GM19099 (cell line): ENCODE data around the gene MAP1LC3B2.

ENCODE experiments used
- POLR2A ChIP-seq: IDR thresholded peaks from 3 replicates; pipeline ENCODE4 v1.6.1; 2011; ENCODE audit warnings: low read depth; ENCODE audit not compliant: insufficient read length; ENCODE audit errors: extremely low read depth

MAP1LC3B2 gene

DNA sequence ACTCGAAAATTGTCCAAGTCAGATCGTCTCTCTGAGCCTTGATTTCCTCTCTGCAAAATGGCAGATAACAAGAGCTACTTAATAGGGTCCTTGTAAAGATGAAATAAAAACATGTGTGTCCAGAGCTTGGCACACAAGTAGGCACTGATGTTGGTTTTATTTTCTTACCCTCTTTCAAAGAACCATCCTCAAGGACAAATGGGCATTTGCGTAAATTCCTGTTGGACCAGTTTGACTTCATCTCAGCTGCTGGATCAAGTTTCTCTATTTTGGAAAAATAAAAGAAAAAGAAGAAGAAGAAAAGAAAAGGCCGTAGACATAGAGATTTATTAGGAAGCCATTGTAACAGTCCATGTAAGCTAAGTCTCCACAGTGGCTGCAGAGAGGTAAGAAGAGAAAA lies 47.2 kb downstream of the MAP1LC3B2 start:
- no peak for TF ChIP-seq POLR2A

DNA sequence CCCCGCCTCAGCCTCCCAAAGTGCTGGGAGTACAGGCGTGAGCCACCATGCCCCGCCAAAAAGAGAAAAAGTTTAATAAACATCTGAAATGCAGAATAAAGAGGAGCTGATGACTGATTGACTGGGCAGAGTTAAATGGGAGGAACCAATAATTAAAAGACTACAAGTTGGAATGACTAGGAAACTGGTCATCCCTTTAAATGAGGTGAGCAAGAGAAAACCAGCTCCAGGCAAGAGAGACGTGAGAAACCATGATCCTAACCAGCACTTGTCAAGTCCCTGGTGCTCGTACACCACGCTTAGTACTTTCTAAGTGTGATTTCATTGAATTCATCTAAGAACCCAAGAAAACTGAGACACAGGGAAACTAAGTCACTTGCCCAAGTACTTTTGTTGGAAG lies 47.9 kb downstream of the MAP1LC3B2 start:
- no peak for TF ChIP-seq POLR2A

DNA sequence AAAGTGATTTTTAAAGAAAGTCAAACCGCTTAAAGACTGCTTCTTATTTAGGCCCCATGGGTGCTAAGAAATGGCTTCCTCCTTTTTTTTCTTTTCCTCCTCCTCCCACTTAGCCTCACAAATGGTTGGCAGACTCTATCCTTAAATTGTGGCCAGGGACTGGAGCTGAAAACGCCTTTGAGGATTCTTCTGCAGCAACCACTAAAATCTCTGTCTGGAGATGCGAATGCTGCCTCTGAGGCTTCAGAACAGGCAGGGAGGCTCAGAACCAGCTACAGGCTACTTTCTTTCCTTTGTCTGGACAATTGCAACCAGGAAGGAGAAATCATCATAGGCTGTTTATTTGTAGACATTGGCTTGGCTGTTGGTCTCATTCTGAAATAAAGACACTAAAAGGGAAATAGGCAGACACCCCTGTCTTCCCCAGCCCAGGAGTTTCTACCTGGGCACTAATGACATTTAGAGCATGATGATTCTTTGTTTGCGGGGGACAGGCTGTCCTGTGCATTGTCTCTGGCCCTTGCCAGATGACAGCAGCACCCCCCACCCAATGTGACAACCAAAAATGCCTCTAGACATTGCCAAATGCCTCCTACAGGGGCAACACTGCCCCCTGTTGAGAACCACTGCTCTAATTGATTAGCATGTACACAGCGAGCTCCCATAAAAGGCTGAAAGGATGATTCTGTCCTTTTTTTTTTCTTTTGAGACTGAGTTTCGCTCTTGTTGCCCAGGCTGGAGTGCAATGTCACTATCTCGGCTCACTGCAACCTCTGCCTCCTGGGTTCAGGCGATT lies 50.3 kb downstream of the MAP1LC3B2 start:
- no peak for TF ChIP-seq POLR2A

DNA sequence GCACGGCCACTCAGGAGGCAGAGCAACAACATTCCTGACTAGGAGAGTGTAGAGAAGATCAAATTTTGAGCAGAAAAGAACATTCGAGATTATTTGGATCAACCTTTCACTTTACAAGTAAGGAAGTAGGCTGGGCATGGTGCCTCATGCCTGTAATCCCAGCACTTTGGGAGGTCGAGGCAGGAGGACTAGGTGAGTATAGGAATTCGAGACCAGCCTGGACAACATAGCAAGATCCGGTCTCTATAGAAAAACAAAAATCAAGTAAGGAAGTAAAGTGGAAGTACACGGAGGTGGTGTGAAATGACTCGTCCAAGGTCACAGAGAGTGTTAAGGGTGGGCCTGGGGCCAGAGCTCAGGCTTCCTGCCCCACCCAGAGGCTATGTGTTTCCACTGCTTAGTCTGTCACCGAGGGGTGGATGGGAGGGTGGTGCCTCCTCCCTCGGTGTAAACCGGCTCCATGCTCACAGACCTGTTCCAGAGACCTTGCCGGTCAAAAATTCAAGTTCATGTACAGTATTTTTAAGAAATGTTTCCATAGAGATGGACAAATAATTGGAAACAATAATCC lies 51.9 kb downstream of the MAP1LC3B2 start:
- no peak for TF ChIP-seq POLR2A

DNA sequence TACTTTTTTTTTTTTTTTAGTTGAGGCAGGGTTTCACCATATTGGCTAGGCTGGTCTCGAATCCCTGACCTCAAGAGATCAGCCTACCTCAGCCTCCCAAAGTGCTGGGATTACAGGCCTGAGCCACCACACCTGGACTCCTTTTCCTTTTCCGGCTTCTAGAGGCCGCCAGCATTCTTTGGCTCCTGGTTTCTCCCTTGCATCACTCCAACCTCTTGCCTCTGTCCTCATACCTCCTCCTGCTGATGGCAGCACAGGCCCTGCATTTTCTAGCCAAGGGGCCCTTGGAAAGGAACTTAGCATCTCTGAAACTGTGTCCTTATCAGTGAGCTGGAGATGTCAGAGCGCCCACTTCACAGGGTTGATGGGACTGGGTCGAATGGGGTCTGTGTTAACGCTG lies 53.3 kb downstream of the MAP1LC3B2 start:
- TF ChIP-seq POLR2A = no peak

DNA sequence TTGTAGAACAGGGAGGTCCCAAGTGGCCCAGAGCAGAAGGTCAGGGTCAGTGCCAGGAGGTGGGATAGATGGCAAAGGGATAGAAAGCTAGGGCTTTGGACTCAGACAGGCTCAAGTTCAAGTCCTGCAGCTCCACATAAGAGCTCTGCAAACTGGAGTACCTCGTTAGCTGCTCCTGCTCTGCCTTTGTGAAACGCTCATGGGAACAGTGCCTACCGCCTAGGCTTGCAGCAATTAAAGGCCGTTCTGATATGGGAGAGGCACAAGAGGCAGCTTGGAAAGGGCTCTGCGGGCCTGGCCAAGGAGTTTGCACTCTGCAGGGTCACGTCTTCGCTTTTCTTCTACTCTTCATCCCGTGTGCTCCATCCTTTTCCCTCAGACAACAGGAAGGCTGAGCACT lies 54.1 kb downstream of the MAP1LC3B2 start:
- TF ChIP-seq POLR2A = no peak

DNA sequence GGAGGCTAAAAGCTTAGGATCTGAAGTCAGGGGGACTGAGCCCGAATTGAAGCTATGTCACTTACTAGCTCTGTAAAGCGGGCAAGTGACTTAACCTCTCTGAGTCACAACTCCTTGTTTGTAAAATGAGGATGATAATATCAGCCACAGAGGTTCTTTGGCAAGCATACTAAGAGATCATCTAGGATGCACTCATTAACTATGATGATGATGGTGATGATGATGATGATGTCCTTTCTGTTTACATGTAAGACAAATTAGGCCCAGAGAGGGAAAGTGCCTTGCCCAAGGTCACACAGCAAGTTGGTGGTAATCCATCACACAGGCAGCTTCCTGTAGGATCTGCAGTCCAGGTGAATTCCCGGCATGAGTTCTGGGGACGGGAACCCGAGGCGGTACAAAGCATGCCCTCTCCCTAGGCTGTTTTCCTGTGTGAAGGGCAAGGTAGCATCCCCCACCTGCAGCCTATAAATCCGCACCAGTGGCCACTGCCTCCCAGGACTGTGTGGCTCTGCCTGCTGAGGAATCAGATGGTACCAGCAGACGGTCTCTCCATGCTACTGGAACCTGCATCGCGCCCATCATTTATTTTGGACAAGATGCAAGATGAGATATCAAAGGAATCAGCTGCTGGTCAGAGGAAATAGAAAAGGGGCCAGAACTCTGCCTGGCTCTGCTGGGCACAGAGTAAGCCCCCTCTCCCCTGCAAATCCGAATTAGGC lies 55.2 kb downstream of the MAP1LC3B2 start:
- TF ChIP-seq POLR2A = no peak

DNA sequence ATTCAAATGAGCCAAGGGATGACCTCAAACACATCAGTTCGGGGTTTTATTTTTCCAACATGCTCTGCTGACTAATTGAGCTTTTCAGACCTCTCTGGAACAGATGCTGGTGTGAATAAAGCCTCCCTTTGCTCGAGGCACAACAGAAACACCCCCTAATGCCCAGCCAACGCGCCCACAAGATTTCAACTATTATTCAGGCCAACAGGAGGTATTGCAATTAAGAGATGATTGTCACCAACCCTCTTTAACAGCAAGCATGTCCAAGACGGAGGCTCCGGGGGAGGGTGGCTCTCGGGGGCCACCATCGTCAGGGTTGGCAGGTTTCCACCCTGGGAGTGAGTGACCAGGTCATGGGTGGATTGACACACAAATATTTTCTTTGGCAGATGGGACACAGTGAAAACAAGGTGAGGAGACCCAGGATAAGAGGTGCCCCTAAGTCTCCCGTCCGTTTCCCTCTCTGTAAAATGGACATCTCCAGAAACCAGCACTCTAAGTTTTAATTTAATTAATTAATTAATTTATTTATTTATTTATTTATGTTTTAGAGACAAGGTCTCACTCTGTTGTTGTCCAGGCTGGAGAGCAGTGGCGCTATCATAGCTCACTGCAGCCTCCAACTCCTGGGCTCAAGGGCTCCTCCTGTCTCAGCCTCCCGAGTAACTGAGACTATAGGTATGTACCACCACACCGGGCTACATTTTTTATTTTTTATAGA lies 56.1 kb downstream of the MAP1LC3B2 start:
- no peak for TF ChIP-seq POLR2A

DNA sequence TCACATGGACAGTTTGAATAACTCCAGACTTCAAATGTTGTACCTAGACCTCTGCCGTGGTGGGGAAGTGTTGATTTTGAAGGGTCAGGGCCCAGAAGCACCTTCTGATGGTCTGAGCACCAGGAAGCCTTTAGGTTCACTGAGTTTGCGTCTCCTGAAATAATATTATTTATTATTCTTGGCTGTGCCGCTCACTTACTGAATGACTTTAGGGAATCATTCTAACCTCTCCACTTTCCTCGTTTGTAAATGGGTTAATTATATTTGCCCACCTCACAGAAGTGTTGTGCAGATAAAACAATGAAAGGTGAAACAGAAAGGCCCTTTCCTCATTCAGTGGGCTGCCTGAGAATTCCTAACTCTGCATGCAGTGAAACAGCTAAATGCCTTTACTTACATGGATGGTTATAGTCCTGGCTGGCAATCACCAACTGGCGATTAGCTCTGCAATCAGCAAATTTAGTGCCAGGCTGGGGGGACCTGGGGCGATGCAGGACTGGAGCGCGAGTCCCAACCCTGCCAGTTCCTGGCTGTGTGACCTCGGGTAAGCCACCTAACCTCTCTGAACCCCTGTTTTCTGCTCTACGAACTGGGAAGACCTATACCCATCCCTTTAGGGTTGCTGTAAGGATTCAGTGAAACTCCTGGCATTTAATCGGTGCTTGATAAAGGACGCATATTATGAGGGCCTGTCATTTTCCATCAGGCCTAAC lies 57.5 kb downstream of the MAP1LC3B2 start:
- TF ChIP-seq POLR2A = no peak

DNA sequence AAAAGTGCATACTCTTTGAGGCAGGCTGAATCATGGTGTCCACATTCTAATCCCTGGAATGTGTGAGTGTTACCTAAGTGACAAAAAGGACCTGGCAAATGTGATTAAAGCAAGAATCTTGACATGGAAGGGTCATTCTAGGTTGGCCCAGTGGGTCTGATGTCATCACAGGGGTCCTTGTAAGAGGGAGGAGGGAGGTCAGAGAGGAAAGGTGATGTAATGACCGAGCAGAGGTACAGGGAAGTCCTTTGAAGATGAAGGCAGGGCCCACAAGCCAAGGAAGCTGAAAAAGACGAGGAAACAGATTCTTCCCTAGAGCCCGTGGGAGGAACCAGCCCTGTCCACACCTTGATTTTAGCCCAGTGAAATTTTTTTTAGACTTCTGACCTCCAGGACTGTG lies 60.1 kb downstream of the MAP1LC3B2 start:
- no peak for TF ChIP-seq POLR2A

DNA sequence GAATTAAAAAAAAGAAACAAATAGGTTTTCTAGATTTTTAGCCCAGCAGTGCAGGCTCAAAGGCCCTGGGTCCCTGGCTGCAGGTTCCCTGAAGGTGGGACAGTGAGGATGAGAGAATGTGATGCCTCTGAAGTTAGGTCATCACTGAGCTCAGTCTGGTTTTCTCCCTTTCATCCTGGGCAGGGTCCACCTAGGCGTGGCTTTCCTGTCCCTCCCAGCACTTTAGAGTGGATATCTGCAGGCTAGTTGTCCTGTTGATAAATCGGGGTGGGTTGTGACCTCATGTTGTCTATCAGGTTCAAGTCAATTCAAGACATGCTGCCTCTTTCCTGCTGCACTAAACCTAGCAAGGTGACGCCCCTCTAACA lies 60.9 kb downstream of the MAP1LC3B2 start:
- TF ChIP-seq POLR2A = no peak

DNA sequence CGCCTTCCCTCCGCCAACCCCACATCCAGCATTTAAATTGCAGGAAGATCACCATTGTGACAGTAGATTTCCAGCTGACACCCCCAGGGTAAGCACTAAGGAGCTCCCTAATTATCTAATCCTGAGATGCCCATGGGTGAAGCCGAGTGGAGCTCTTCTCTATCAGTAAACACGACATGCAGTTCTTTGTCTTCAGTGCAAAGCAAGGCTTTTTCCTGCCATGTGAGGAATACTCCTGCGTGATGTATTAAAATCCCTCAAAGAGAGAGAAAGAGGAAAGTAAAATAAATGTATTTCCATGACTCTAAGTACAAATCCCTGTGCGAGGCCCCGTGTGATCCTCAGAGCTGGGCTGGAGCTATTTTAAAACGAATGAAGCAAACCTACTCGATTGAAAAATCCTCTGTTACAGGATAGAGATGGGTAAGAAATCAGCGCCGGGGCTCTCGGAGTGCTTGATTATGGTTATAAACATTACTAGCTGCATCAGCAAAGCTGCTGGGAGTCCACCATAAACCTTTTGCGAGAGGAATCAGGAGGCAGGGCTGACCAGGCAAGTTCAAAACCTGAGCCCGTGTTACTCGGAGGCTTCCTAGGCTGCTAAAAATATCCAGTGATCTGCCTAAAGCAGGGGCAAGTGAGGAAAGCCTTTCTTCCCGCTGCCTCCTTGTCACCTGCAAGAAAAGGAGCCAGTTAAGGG lies 61.5 kb downstream of the MAP1LC3B2 start:
- TF ChIP-seq POLR2A = no peak

DNA sequence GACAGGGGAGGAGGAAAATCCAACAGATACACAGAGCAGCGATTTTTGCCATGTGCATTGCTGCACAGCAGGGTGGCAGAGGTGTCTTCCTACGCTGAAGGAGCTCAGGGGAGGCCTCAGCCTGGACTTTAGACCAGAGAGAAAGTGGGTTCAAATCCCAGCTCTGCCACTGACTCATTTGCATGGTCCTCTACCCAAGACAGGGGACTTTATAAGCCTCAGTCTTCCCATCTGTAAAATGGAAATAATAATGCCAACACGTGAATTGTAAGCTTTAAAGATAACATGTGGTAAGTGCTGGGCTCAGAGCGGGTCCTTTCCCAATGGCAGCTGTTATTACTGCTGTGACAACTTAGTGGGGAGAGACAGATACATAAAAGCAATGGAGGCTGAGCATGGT lies 62.0 kb downstream of the MAP1LC3B2 start:
- no peak for TF ChIP-seq POLR2A

DNA sequence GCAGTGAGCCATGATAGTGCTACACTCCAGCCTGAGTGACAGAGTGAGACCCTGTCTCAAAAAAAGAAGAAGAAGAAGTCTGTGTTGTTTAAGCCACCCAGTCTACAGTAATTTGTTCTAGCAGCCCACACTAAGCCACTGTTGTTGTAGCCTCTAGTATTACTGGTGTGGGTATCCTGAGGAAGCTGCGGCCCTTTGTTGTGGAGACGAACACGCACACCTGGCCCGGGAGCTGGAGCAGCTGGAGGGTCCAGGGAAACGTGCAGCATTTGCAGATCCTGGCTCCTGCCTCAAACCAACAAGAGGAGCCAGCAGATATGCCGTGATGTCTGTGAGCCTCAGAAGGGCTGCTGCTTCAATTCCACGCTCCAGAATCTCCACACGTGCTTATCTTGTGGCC lies 65.3 kb downstream of the MAP1LC3B2 start:
- TF ChIP-seq POLR2A = no peak
